Panc1 (cell line): ENCODE data around the gene NLN. TPM values are rescaled to one million over a fixed set of nuclear protein-coding genes. Genes with fewer than 3 reads are reported as not detected.

ENCODE experiments used
- ATAC-seq: fragments of 200-7000 bp; cut with Tn5 transposase; 2 replicates; pipeline ENCODE4 v1.9.1; 2020; ENCODE audit warnings: mild to moderate bottlenecking, moderate library complexity
- BruUV-seq: library from RNA; stranded (reverse); fragments of 400-500 nt; replicated peaks from 2 replicates; lab custom pipeline; 2021; lab: Mats Ljungman, UMichigan
- CTCF ChIA-PET: fragments of 300-600 bp; sonication (Branson Sonifier 250); formaldehyde crosslinking; loops from one replicate; lab custom pipeline; 2022; ENCODE audit warnings: antibody characterized with exemption; lab: Charles Lee
- POLR2A ChIA-PET: fragments of 300-600 bp; sonication (Branson Sonifier 250); formaldehyde crosslinking; loops from one replicate; lab custom pipeline; 2022; ENCODE audit warnings: antibody characterized with exemption; lab: Charles Lee
- DNase-seq: peaks from one replicate; pipeline ENCODE4 v3.0.0-alpha.2; 2010; ENCODE audit warnings: low read depth, low spot score
- H3K27ac ChIP-seq: 2 replicates; pipeline ENCODE4 v1.5.1; 2011; ENCODE audit warnings: mild to moderate bottlenecking, low read length, inconsistent platforms
- H3K27me3 ChIP-seq: fragments of 200-500 bp; sonication (Bioruptor generic); 2 replicates; pipeline ENCODE4 v1.6.0; 2014; ENCODE audit warnings: low read length, inconsistent platforms; ENCODE audit not compliant: control insufficient read depth, insufficient read depth
- H3K36me3 ChIP-seq: fragments of 200-500 bp; sonication (Bioruptor generic); 2 replicates; pipeline ENCODE4 v1.5.1; 2014; ENCODE audit warnings: inconsistent platforms, mild to moderate bottlenecking, low read length, moderate library complexity; ENCODE audit not compliant: control insufficient read depth, insufficient read depth
- H3K4me1 ChIP-seq: 2 replicates; pipeline ENCODE4 v1.5.1; 2011; ENCODE audit warnings: inconsistent platforms, mild to moderate bottlenecking, low read length, moderate library complexity; ENCODE audit not compliant: control insufficient read depth, insufficient read depth
- H3K4me3 ChIP-seq, 2 experiments: 2 replicates each; pipeline ENCODE4 v1.5.1; 2011 to 2012; ENCODE audit warnings: low read depth in 2 of 2, low read length in 2 of 2, mild to moderate bottlenecking in 2 of 2, inconsistent platforms in 1 of 2, moderate library complexity in 1 of 2
- H3K9me3 ChIP-seq: fragments of 200-500 bp; sonication (Bioruptor generic); 2 replicates; pipeline ENCODE4 v1.5.1; 2014; ENCODE audit warnings: low read depth, mild to moderate bottlenecking, inconsistent platforms, low read length, moderate library complexity; ENCODE audit not compliant: control insufficient read depth, insufficient read depth
- CTCF ChIP-seq: fragments of 450-650 bp; IDR thresholded peaks from 2 replicates; pipeline ENCODE4 v1.5.1; 2017; ENCODE audit warnings: mild to moderate bottlenecking
- POLR2AphosphoS5 ChIP-seq: IDR thresholded peaks from 2 replicates; pipeline ENCODE4 v1.6.1; 2012; ENCODE audit warnings: mild to moderate bottlenecking, low read depth, low read length, moderate library complexity
- REST ChIP-seq, 2 experiments: IDR thresholded peaks; 2 replicates each; pipeline ENCODE4 v1.6.1; 2011 to 2012; ENCODE audit warnings: low read depth in 2 of 2, control low read depth in 1 of 2, low read length in 1 of 2, mild to moderate bottlenecking in 1 of 2, moderate library complexity in 1 of 2; ENCODE audit not compliant: insufficient read depth in 1 of 2
- SIN3A ChIP-seq: IDR thresholded peaks from 2 replicates; pipeline ENCODE4 v1.6.1; 2012; ENCODE audit warnings: low read depth, mild to moderate bottlenecking, low read length, moderate library complexity, borderline replicate concordance; ENCODE audit not compliant: insufficient read depth
- TCF7L2 ChIP-seq: IDR thresholded peaks from 2 replicates; pipeline ENCODE4 v1.6.1; 2011; ENCODE audit warnings: mild to moderate bottlenecking, low read depth, low read length, inconsistent platforms
- in situ Hi-C: cut with HindIII; loops from 2 replicates; pipeline ENCODE4 v1.10.0; 2016; ENCODE audit warnings: low sequenced_read_pairs, low pct_unique_long_range_greater_than_20kb
- intact Hi-C: fragments of 100-400 bp; cut with micrococcal nuclease; formaldehyde crosslinking; loops from one replicate; pipeline ENCODE4 v1.10.0; 2022; ENCODE audit not compliant: unreplicated experiment
- total RNA-seq: library from RNA; stranded (reverse); gene quantifications from one replicate; pipeline ENCODE4 v1.2.1, GENCODE V29; 2021; ENCODE audit not compliant: unreplicated experiment

Gene NLN
- total RNA-seq, 1 experiment from 2014 or later: 51.8 TPM

- Histone ChIP-seq H3K36me3 (no peaks in the 10 kb centered on the region; the same call in none of the 2 replicates), H3K27ac (no peak overlapping the region), H3K27me3 (no peaks in the 10 kb centered on the region), H3K9me3 (no peaks in the 10 kb centered on the region), H3K4me3 (no peak overlapping the region), H3K4me1 (peaks cover 12% of the 10 kb centered on the region; the same call in 1 of the 2 replicates)
- DNase-seq: no peak
- ChIA-PET CTCF (no interaction called here), POLR2A (interaction anchor here (0.5 kb wide), 1 partner anchor 44 kb away, joined by 5 read pairs; no protein-coding TSS in a partner anchor)
- in situ Hi-C loops (no loop called here), intact Hi-C loops (no loop called here)
- no peak for ATAC-seq
- no TSS peak for BruUV-seq
- TF ChIP-seq TCF7L2 (no peak), POLR2AphosphoS5 (no peak), REST (IDR thresholded peaks at IDR 0.05; ENCODE audit: insufficient read depth in 1 of 2, low read depth in 2 of 2, low read length in 1 of 2) (no peak), SIN3A (no peak), CTCF (no peak)
Measured at GRCh38 chr5:65815161-65815560, 93.2 kb downstream of the NLN start.

GRCh38 chr5:65816729-65817128, 94.7 kb downstream of the NLN start:
- Histone ChIP-seq H3K27ac (no peak overlapping the region), H3K9me3 (no peaks in the 10 kb centered on the region), H3K4me3 (no peak overlapping the region), H3K27me3 (no peaks in the 10 kb centered on the region), H3K36me3 (no peaks in the 10 kb centered on the region; the same call in none of the 2 replicates), H3K4me1 (no peaks in the 10 kb centered on the region; the same call in 1 of the 2 replicates)
- ChIA-PET CTCF (no interaction called here), POLR2A (interaction anchor here (0.6 kb wide), 1 partner anchor 15 kb away, joined by 9 read pairs; no protein-coding TSS in a partner anchor)
- no TSS peak for BruUV-seq
- intact Hi-C loops (no loop called here), in situ Hi-C loops (no loop called here)
- ATAC-seq: no peak
- no peak for DNase-seq
- TF ChIP-seq CTCF (no peak), REST (IDR thresholded peaks at IDR 0.05; ENCODE audit: insufficient read depth in 1 of 2, low read depth in 2 of 2, low read length in 1 of 2) (no peak), TCF7L2 (no peak), SIN3A (no peak), POLR2AphosphoS5 (no peak)
